ENCODE measurements around the gene OR52M1. TPM values are rescaled to one million over a fixed set of nuclear protein-coding genes. Genes with fewer than 3 reads are reported as not detected.

OR52M1 gene
- total RNA-seq: not detected in 2 replicates
- long read RNA-seq: 0 reads

- Mint-ChIP-seq H3K36me3 (ENCODE audit: unreplicated experiment) (no peaks in the 10 kb centered on the region), H3K9me3 (ENCODE audit: unreplicated experiment) (no peaks in the 10 kb centered on the region), H3K4me3 (ENCODE audit: unreplicated experiment) (no peak within 1 kb of the TSS), H3K27ac (ENCODE audit: unreplicated experiment) (no peak within 1 kb of the TSS), H3K4me1 (ENCODE audit: unreplicated experiment) (no peaks in the 10 kb centered on the region), H3K27me3 (ENCODE audit: unreplicated experiment) (peaks cover 8% of the 10 kb centered on the region)
- no peak for TF ChIP-seq CTCF (IDR thresholded peaks at IDR 0.05)
- DNase-seq (ENCODE audit: extremely low spot score, unreplicated experiment): no peak
These were observed at the start of gene OR52M1 for GRCh38 chr11:4544891-4545290. Gene OR52M1 (plus strand): TSS chr11:4545191. CDS start chr11:4545191, 0 bp downstream.

- Mint-ChIP-seq H3K27me3 (ENCODE audit: unreplicated experiment) (peaks cover 39% of the 10 kb centered on the region), H3K4me3 (ENCODE audit: unreplicated experiment) (no peak overlapping the region), H3K27ac (ENCODE audit: unreplicated experiment) (no peak overlapping the region)
These were observed 49.5 kb upstream of the OR52M1 start for GRCh38 chr11:4495487-4495886.

GRCh38 chr11:4495986-4496385, 49.0 kb upstream of the OR52M1 start:
- H3K36me3 Mint-ChIP-seq (ENCODE audit: unreplicated experiment): no peaks in the 10 kb centered on the region
- H3K4me1 Mint-ChIP-seq (ENCODE audit: unreplicated experiment): no peaks in the 10 kb centered on the region
- no peak for TF ChIP-seq CTCF (IDR thresholded peaks at IDR 0.05)
- H3K4me3 Mint-ChIP-seq (ENCODE audit: unreplicated experiment): no peak overlapping the region
- H3K27me3 Mint-ChIP-seq (ENCODE audit: unreplicated experiment): peaks cover 43% of the 10 kb centered on the region
- no peaks in the 10 kb centered on the region for H3K9me3 Mint-ChIP-seq (ENCODE audit: unreplicated experiment)
- no peak for DNase-seq (ENCODE audit: extremely low spot score, unreplicated experiment)
- no peak overlapping the region for H3K27ac Mint-ChIP-seq (ENCODE audit: unreplicated experiment)

More at GRCh38 chr11:4495487-4495886, 49.5 kb upstream of the OR52M1 start:
- Mint-ChIP-seq H3K36me3 (ENCODE audit: unreplicated experiment) (no peaks in the 10 kb centered on the region), H3K4me1 (ENCODE audit: unreplicated experiment) (no peaks in the 10 kb centered on the region), H3K9me3 (ENCODE audit: unreplicated experiment) (no peaks in the 10 kb centered on the region)
- no peak for DNase-seq (ENCODE audit: extremely low spot score, unreplicated experiment)
- no peak for TF ChIP-seq CTCF (IDR thresholded peaks at IDR 0.05)

GRCh38 chr11:4496557-4497248, 48.3 kb upstream of the OR52M1 start:
- no peaks in the 10 kb centered on the region for H3K36me3 Mint-ChIP-seq (ENCODE audit: unreplicated experiment)
- no peaks in the 10 kb centered on the region for H3K9me3 Mint-ChIP-seq (ENCODE audit: unreplicated experiment)
- H3K4me1 Mint-ChIP-seq (ENCODE audit: unreplicated experiment): no peaks in the 10 kb centered on the region
- TF ChIP-seq CTCF (IDR thresholded peaks at IDR 0.05): no peak
- H3K27me3 Mint-ChIP-seq (ENCODE audit: unreplicated experiment): peaks cover 43% of the 10 kb centered on the region
- H3K4me3 Mint-ChIP-seq (ENCODE audit: unreplicated experiment): no peak overlapping the region
- no peak overlapping the region for H3K27ac Mint-ChIP-seq (ENCODE audit: unreplicated experiment)
- DNase-seq (ENCODE audit: extremely low spot score, unreplicated experiment): no peak

GRCh38 chr11:4508886-4509285, 36.1 kb upstream of the OR52M1 start:
- Mint-ChIP-seq H3K4me3 (ENCODE audit: unreplicated experiment) (no peak overlapping the region), H3K9me3 (ENCODE audit: unreplicated experiment) (no peaks in the 10 kb centered on the region), H3K27me3 (ENCODE audit: unreplicated experiment) (peaks cover 3% of the 10 kb centered on the region), H3K27ac (ENCODE audit: unreplicated experiment) (no peak overlapping the region), H3K36me3 (ENCODE audit: unreplicated experiment) (no peaks in the 10 kb centered on the region), H3K4me1 (ENCODE audit: unreplicated experiment) (no peaks in the 10 kb centered on the region)
- no peak for TF ChIP-seq CTCF (IDR thresholded peaks at IDR 0.05)
- no peak for DNase-seq (ENCODE audit: extremely low spot score, unreplicated experiment)

Data from osteocyte (in vitro differentiated cells).